HG03378 (cell line): ENCODE data around the gene RNF111.
"Not testable (repeated sequence)": the region's sequence is repeated elsewhere in the genome, so short reads cannot be mapped to it uniquely, and the experiment has no call there.

Experiments used
- ATAC-seq: cut with Tn5 transposase; IDR thresholded peaks from one replicate; pipeline ENCODE4 v1.9.1; 2021; ENCODE audit warnings: mild to moderate bottlenecking, moderate library complexity; ENCODE audit not compliant: unreplicated experiment

RNF111 gene

DNA sequence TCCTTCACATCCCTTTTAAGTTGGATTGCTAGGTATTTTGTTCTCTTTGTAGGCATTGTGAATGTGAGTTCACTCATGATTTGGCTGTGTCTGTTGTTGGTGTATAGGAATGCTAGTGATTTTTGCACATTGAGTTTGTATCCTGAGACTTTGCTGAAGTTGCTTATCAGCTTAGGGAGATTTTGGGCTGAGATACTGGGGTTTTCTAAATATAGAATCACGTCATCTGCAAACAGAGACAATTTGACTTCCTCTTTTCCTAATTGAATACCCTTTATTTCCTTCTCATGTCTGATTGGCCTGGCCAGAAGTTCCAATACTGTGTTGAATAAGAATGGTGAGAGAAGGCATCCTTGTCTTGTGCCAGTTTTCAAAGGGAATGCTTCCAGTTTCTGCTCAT lies 139.8 kb downstream of the RNF111 start:
- ATAC-seq, result not testable (repeated sequence)

DNA sequence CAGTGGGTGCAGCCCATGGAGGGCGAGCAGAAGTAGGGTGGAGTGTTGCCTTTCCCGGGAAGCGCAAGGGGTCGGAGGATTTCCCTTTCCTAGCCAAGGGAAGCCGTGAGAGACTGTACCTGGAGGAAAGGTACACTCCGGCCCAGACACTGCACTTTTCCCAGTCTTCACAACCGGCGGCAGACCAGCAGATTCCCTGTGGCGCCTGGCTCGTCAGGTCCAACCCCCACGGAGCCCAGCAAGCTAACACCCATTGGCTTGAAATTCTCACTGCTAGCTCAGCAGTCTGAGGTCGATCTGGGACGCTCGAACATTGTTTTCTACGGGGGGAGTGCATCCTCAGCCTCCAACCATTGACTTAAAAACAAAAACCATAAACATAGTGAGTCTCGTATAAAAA lies 144.0 kb downstream of the RNF111 start:
- no peak for ATAC-seq

DNA sequence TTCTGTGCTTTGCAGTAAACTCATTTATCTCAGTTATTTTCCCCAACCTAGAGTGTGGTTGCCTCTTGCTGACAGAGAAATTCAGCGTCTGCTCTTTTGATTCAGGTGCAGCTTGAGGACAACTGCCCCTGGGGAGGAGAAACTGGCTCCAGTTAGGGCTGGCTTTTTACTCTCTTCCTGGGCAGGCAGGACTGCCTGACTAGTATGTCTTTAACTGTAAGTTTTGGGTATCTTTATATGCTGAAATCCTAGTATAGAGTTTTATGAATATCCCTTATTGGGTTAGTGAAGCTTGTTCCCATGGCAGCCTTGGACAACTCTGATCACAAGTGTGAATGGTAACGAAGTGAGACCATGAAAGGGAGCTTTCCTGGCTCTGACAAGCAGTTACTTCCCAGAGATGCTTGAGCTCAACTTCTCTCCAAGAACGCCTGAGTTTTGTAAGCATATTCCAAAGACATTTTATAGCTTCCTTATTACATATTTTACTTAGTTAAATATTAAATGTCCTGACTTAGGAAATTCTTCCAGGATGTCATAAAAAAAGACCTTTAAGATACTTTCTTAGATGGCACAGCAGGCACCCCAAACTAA lies 144.6 kb downstream of the RNF111 start:
- ATAC-seq, result no peak

DNA sequence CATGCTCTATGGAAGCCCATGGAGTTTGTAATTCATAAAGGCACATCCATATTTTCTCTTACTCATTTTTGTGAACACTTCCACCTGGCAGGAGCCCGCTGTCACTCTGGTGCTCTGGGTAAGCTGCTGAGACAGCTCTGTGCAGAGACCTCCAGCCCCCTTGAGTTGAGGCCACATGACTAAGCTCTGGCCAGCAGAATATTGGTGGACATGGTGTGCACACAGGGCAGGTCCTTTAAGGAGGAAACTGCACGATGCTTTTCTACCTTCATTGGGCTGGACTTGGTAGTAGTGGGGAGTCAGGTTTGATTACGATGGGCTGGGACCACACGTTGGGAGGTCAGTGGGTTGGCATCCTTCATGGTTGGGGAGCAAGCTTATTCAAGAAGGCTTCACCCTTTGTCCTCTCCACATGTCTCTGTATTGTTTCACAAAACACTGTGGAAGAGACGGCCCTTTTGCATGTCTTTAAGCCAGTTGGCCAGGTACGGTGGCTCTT lies 146.5 kb downstream of the RNF111 start:
- ATAC-seq, result no peak

DNA sequence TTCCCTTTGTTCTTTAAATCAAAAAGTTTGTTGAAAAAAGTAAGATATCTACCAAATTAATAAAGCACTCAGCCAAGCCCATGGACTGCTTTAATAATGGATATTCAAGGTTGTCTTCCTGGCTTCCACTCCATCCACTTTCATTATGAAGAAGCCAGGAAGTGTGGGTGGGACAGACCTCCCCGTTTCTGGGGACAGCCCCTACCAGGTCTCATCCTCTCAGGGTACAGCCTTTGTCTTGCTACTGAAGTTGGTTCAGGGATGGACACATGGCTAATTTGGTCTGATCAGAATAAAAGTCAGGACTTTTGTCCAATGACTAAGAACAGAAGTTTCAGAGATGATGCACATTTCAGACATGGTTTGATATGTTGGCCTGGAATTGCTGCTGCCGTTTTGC lies 150.1 kb downstream of the RNF111 start:
- no peak for ATAC-seq

DNA sequence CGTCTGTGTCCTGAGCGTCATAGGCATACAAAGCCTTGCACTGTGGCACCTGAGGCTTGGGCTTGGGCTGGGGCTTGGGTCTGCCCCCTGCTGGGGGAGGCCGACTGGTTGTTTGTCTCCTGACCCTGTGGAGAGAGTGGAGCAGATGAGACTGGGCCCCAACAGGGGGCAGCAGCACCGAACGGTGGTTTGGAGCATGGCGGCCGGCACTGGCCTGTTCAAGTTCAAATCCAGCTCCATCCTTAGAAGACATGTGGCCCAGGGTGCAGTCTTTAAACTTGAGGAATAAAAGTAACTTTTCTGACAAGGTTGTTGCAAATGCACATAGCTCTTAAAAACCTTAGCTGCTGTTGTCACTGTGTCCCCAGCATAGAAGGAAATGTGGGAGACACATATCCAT lies 150.8 kb downstream of the RNF111 start:
- no peak for ATAC-seq

GRCh38 chr15:59140422-59141226 lies 153.2 kb downstream of the RNF111 start:
- ATAC-seq, result no peak

GRCh38 chr15:59143281-59143680 lies 155.8 kb downstream of the RNF111 start:
- ATAC-seq, result no peak

DNA sequence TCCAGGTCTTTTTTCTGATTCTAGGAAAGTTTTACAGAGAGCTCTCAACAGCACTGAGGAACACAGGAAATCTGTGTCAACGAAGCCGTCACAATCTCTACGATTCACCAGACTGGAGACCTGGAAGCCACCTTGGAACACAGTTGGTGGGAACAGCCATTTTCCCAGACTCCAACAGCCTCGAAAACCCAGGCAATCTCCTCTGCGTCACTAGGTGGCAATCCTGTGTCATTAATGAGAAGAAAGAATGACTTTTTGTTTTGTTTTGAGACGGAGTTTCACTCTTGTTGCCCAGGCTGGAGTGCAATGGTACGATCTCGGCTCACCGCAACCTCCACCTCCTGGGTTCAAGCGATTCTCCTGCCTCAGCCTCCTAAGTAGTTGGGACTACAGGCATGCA lies 157.1 kb downstream of the RNF111 start:
- ATAC-seq, result not testable (repeated sequence)
